GM12801 (cell line): ENCODE data around the gene ACVR1B.

Source experiments
- CTCF ChIP-seq: IDR thresholded peaks from one replicate; pipeline ENCODE4 v1.5.1; 2011; ENCODE audit warnings: control low read depth; ENCODE audit not compliant: insufficient read length; ENCODE audit errors: extremely low read depth

Gene ACVR1B

DNA sequence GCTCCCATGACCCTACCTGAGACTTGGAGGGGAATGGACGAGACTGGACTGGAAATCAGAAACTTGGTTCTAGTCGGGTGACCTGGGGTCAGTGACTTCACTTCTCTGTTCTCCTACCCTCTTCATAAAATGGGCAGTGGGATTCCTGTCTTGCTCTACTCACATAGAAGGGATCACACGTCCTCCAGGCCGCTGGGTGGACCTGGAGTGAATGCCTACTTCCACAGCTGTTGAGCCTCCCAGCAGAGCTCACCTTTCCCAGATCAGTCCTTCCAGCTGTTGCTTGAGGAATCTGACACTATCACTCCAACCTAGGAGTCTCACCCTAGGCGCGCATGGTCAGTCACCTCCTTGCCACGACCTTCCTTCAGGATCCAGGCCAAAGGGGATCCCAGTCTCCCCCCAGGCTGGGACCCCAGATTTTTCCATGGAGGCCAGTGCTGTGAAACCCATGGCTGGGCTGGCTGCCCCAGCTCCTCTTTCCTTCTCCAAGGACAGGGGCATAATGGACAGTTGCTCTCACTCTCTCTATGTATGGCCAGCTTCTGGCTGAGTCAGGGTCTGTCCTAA is 43.6 kb upstream of the ACVR1B start:
- no peak for TF ChIP-seq CTCF

- TF ChIP-seq CTCF: no peak
Measured at GRCh38 chr12:51908876-51909592, 42.5 kb upstream of the ACVR1B start.

GRCh38 chr12:51910168-51910567 is 41.3 kb upstream of the ACVR1B start:
- no peak for TF ChIP-seq CTCF

GRCh38 chr12:51910691-51911090 is 40.8 kb upstream of the ACVR1B start:
- TF ChIP-seq CTCF: no peak

DNA sequence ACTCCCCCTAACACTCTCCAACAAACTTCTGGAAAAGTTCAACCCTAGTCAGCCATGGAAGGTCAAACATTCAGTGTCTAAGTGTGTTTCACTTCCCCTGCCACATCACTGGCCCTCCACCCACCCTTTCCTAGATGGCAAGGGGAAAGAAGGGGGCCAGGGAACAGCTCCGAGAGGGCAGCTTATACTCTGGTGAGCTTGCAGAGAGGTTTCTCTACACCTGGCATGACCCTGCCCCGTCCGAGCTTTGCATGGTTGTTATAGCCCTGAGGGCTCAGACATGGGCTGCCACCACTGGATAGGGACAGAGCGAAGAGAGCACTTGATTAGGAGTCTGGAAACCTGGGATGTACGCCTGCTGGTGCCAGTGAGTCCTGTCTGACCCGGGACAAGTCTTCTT is 40.2 kb upstream of the ACVR1B start:
- no peak for TF ChIP-seq CTCF

DNA sequence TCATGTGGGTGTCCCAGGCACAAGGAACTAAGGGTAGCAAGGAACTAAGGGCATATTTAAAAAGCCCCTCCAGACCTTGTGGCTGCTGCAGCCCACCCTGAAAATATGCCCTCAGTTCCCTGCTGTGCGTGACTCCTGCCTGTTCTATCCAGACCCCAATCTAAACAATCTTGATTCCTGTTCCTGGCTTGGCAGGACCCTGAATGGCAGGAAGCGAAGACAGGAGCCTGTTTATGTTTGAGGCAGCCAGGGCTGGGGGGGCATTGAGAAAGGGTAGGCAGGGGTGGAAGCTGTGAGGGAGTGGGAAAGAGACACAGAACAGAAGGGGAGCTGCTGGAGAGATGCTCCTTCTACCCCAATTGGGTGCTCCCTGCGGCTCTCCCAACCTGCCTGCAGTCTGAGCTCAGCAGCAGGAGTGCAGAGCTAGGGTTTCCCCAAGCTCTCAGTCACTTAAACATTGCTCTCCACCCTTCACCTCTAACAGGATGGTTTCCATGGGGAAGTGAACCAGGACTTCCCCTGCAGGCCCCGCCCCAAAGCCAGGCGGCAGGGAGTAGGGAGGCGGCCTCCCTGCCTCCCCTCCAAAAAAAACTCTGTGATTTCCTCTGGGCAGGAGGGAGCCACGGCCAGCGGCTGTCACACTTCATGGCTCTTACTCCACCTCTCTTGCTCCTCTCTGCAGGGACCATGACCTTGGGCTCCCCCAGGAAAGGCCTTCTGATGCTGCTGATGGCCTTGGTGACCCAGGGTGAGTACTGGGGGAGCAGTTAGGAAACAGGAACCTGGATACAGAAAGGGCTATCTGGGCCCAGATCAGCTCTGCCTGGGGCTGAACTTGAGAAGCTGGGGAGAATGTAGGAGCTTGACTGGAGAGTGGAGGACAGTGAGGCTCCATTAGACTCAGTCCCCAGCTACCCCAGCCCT is 39.4 kb upstream of the ACVR1B start:
- TF ChIP-seq CTCF: no peak
